HL-60 (cell line): Measurements from ENCODE around the gene SH3RF1.

Source experiments
- DNase-seq, 2 experiments: peaks; one replicate each; pipeline ENCODE4 v3.0.0-alpha.2; 2010 to 2020; ENCODE audit warnings: low read depth in 1 of 2, low spot score in 1 of 2
- H3K27ac ChIP-seq: fragments of 250-450 bp; sonication (Bioruptor Pico); replicated peaks from 2 replicates; pipeline ENCODE4 v1.5.1; 2020; ENCODE audit warnings: mild to moderate bottlenecking, moderate library complexity
- H3K27me3 ChIP-seq: fragments of 250-450 bp; sonication (Bioruptor Pico); 2 replicates; pipeline ENCODE4 v1.5.1; 2021; ENCODE audit warnings: mild to moderate bottlenecking, moderate library complexity; ENCODE audit not compliant: insufficient read depth, poor library complexity, severe bottlenecking
- H3K4me3 ChIP-seq: replicated peaks from 2 replicates; pipeline ENCODE4 v1.5.1; 2011; ENCODE audit warnings: mild to moderate bottlenecking, control low read depth, low read length; ENCODE audit not compliant: insufficient read depth
- GABPA ChIP-seq: IDR thresholded peaks from 2 replicates; pipeline ENCODE4 v1.6.1; 2012; ENCODE audit warnings: low read depth
- POLR2AphosphoS5 ChIP-seq: IDR thresholded peaks from 2 replicates; pipeline ENCODE4 v1.6.1; 2012; ENCODE audit warnings: low read depth
- SPI1 ChIP-seq: IDR thresholded peaks from 2 replicates; pipeline ENCODE4 v1.6.1; 2012; ENCODE audit warnings: low read depth, mild to moderate bottlenecking, borderline replicate concordance
- TF ChIP-seq, protein P1 (sequence below): IDR thresholded peaks from 2 replicates; pipeline ENCODE4 v1.6.1; 2012; ENCODE audit warnings: low read depth; ENCODE audit not compliant: insufficient replicate concordance
- TF ChIP-seq, protein P2 (sequence below): IDR thresholded peaks from one replicate; pipeline ENCODE4 v1.5.1; 2011; ENCODE audit warnings: low read length, control low read depth, inconsistent platforms; ENCODE audit not compliant: insufficient read depth

The SH3RF1 gene

DNA sequence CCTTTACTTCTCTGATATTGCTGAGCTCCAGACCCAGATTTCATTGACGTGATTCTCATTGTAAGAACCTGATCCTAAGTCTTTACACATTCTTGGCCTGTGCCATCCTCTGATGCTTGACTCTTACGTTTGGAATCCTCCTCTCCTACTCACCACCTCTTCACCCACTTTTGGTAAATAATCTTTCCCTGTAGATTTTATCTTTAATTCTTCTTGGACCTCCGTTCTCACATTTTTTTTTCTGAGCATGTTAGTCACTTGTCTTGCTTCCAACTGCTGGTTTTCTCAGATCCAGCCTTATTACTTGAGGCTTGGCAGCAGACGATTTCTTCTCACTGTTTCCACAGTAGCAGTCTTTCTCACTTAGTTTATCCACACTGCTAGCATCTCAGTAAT is 12.4 kb upstream of the SH3RF1 start:
- Histone ChIP-seq H3K27ac (no peak overlapping the region), H3K27me3 (no peaks in the 10 kb centered on the region), H3K4me3 (no peak overlapping the region)
- no peak for TF ChIP-seq SPI1
- no peak for TF ChIP-seq GABPA
- TF ChIP-seq, protein P1, sequence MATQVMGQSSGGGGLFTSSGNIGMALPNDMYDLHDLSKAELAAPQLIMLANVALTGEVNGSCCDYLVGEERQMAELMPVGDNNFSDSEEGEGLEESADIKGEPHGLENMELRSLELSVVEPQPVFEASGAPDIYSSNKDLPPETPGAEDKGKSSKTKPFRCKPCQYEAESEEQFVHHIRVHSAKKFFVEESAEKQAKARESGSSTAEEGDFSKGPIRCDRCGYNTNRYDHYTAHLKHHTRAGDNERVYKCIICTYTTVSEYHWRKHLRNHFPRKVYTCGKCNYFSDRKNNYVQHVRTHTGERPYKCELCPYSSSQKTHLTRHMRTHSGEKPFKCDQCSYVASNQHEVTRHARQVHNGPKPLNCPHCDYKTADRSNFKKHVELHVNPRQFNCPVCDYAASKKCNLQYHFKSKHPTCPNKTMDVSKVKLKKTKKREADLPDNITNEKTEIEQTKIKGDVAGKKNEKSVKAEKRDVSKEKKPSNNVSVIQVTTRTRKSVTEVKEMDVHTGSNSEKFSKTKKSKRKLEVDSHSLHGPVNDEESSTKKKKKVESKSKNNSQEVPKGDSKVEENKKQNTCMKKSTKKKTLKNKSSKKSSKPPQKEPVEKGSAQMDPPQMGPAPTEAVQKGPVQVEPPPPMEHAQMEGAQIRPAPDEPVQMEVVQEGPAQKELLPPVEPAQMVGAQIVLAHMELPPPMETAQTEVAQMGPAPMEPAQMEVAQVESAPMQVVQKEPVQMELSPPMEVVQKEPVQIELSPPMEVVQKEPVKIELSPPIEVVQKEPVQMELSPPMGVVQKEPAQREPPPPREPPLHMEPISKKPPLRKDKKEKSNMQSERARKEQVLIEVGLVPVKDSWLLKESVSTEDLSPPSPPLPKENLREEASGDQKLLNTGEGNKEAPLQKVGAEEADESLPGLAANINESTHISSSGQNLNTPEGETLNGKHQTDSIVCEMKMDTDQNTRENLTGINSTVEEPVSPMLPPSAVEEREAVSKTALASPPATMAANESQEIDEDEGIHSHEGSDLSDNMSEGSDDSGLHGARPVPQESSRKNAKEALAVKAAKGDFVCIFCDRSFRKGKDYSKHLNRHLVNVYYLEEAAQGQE: no peak
- no peak for DNase-seq

DNA sequence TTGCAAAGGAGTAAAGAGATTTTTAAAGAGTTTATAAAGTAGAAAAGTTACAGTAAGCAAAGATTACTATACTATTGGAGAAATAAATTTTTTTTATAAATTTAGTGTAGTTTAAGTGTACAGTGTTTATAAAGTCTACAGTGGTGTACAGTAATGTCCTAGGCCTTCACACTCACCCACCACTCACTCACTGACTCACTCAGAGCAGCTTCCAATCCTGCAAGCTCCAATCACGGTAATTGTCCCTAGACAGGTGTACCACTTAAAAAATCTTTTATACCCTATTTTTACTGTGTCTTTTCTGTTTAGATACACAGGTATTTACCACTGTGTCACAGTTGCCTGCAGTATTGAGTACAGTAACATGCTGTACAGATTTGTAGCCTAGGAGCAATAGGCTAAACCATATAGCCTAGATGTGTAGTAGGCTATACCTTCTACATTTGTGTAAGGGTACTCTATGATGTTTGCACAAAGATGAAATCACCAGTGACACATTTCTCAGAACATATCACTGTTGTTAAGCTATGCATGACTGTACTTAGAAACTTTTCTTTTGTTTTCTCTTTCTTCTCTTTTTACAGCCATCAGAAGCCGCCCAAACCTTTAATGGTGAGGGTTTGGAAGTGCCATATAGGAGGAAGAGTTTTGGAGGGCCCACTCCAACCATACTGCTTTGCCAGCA is 11.8 kb upstream of the SH3RF1 start:
- no peak for DNase-seq
- H3K4me3 ChIP-seq: no peak overlapping the region
- no peak overlapping the region for H3K27ac ChIP-seq
- no peaks in the 10 kb centered on the region for H3K27me3 ChIP-seq
- TF ChIP-seq, protein P2, sequence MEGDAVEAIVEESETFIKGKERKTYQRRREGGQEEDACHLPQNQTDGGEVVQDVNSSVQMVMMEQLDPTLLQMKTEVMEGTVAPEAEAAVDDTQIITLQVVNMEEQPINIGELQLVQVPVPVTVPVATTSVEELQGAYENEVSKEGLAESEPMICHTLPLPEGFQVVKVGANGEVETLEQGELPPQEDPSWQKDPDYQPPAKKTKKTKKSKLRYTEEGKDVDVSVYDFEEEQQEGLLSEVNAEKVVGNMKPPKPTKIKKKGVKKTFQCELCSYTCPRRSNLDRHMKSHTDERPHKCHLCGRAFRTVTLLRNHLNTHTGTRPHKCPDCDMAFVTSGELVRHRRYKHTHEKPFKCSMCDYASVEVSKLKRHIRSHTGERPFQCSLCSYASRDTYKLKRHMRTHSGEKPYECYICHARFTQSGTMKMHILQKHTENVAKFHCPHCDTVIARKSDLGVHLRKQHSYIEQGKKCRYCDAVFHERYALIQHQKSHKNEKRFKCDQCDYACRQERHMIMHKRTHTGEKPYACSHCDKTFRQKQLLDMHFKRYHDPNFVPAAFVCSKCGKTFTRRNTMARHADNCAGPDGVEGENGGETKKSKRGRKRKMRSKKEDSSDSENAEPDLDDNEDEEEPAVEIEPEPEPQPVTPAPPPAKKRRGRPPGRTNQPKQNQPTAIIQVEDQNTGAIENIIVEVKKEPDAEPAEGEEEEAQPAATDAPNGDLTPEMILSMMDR: no peak
- TF ChIP-seq, protein P1: no peak
- TF ChIP-seq GABPA: no peak
- TF ChIP-seq POLR2AphosphoS5: no peak
- no peak for TF ChIP-seq SPI1

- no peak overlapping the region for H3K4me3 ChIP-seq
- H3K27me3 ChIP-seq: no peaks in the 10 kb centered on the region
- no peak overlapping the region for H3K27ac ChIP-seq
- no peak for TF ChIP-seq SPI1
- TF ChIP-seq, protein P2: no peak
- TF ChIP-seq POLR2AphosphoS5: no peak
- no peak for TF ChIP-seq GABPA
- TF ChIP-seq, protein P1: no peak
- no peak for DNase-seq
Observed at GRCh38 chr4:169279108-169279507, 8.4 kb upstream of the SH3RF1 start.
